Measurements from ENCODE around the gene KLF15.

KLF15 gene

GRCh38 chr3:126311338-126311978 lies 45.8 kb downstream of the KLF15 start:
- DNase-seq (ENCODE audit: extremely low read depth, low read depth), result no peak
- TF ChIP-seq CTCF (IDR thresholded peaks at IDR 0.05; ENCODE audit: low read depth, low read length, missing control alignments), result no peak
- no peak overlapping the region for H3K4me3 ChIP-seq (replicated peaks; ENCODE audit: low read depth, low read length)

GRCh38 chr3:126310816-126311215 lies 46.4 kb downstream of the KLF15 start:
- no peak for TF ChIP-seq CTCF (IDR thresholded peaks at IDR 0.05; ENCODE audit: low read depth, low read length, missing control alignments)
- no peak overlapping the region for H3K4me3 ChIP-seq (replicated peaks; ENCODE audit: low read depth, low read length)
- no peak for DNase-seq (ENCODE audit: extremely low read depth, low read depth)

- no peak for DNase-seq (ENCODE audit: extremely low read depth, low read depth)
- no peak overlapping the region for H3K4me3 ChIP-seq (replicated peaks; ENCODE audit: low read depth, low read length)
- no peak for TF ChIP-seq CTCF (IDR thresholded peaks at IDR 0.05; ENCODE audit: low read depth, low read length, missing control alignments)
Measured at GRCh38 chr3:126309861-126310655, 47.1 kb downstream of the KLF15 start.

DNA sequence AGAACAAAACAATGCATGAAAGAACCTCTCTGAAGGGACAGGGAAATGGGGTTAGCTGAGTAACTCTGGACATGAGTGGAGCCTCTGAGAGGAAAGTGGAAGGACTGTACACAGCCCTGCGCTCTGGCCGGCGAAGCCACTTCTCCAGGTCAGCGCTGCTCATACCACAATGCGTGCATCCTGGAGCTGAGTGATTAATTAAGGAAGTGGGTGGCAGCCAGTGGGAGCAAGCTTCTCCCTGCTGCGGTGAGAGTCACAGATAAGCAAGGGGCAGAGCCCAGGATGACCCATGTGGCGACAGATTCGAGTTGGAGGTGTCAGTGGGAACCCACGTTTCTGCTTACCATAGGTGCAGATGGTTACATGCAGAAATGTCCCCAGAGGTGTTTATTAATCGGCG lies 48.0 kb downstream of the KLF15 start:
- no peak for TF ChIP-seq CTCF (IDR thresholded peaks at IDR 0.05; ENCODE audit: low read depth, low read length, missing control alignments)
- no peak overlapping the region for H3K4me3 ChIP-seq (replicated peaks; ENCODE audit: low read depth, low read length)
- no peak for DNase-seq (ENCODE audit: extremely low read depth, low read depth)

DNA sequence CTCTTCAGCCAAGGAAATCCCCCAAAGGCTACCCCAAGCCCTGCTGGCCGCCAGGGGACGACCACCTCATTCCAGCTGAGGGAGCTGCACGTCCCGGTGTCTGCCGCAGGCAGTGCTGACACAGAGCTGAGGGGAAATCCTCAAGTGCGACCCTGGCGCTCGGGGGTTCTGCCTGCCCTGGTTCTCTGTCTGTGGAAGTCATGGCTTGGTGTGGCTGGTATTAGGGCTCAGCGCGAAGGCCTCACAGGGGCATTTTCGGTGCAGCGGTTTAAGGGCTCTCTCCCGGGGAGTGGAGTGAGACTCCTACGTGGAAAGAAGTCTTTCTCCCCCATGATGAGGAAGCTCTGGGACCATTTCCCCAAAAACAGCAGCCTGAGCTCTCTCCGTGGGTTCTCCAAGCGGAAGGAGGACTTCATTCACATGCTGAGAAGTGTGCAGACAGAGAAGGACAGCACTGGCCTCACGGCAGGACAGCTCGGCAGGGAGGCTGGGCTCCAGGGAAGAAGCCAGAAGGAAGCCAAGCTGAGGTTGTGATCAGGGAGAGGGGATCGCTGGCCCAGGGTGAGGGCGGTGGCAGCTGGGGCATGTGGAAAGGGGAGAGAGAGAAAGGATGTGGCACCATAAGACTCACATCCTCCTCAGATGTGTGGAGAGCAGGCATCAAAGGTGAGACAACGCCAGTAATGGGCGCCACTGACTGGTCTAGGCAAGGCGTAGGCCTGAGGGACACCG lies 48.6 kb downstream of the KLF15 start:
- DNase-seq (ENCODE audit: extremely low read depth, low read depth), result no peak
- H3K4me3 ChIP-seq (replicated peaks; ENCODE audit: low read depth, low read length), result no peak overlapping the region
- no peak for TF ChIP-seq CTCF (IDR thresholded peaks at IDR 0.05; ENCODE audit: low read depth, low read length, missing control alignments)

DNA sequence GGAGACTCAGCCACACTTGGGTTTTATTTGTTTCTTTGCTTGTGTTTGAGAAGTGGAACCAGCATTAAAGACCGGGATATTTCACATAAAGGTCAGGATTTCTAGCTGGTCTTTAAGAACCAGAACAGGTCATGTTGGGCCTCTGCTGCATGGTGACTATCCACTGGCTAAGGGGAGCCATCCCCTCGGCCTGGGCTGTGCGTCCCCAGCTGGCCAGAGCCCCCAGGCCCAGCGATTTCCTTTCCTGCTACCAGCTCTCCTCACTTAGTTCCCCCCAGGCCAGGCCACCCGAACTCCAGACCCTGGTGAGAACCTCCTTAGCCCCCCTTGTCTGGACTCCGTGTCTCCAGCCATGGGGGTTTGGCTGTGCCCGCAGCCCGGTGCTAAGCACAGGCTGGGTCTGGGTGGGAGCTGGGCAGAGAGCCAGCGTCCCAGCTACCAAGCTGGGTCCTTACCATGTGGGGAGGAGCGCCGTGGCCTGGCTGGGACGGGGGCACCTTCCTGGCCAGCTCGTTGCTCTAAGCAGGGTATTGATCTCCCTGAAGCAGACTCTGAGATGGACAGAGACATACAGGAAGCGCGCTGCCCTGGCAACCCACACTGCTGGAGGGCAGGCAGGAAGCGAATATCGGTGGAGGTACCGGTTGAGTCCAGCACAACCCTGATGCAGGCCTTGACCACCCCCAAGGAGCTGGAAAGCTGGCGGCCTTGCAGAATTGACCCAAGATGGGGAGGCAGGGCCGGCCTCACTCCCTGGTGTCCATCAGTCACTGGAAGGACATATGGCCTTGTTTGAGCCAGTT lies 49.4 kb downstream of the KLF15 start:
- no peak overlapping the region for H3K4me3 ChIP-seq (replicated peaks; ENCODE audit: low read depth, low read length)
- no peak for DNase-seq (ENCODE audit: extremely low read depth, low read depth)
- no peak for TF ChIP-seq CTCF (IDR thresholded peaks at IDR 0.05; ENCODE audit: low read depth, low read length, missing control alignments)
